ENCODE measurements around the gene NAV3. TPM values are rescaled to one million over a fixed set of nuclear protein-coding genes. Genes with fewer than 3 reads are reported as not detected.

Gene NAV3
- total and polyA plus RNA-seq, 10 donors: 0.74 to 111 (median 40.4) TPM

DNA sequence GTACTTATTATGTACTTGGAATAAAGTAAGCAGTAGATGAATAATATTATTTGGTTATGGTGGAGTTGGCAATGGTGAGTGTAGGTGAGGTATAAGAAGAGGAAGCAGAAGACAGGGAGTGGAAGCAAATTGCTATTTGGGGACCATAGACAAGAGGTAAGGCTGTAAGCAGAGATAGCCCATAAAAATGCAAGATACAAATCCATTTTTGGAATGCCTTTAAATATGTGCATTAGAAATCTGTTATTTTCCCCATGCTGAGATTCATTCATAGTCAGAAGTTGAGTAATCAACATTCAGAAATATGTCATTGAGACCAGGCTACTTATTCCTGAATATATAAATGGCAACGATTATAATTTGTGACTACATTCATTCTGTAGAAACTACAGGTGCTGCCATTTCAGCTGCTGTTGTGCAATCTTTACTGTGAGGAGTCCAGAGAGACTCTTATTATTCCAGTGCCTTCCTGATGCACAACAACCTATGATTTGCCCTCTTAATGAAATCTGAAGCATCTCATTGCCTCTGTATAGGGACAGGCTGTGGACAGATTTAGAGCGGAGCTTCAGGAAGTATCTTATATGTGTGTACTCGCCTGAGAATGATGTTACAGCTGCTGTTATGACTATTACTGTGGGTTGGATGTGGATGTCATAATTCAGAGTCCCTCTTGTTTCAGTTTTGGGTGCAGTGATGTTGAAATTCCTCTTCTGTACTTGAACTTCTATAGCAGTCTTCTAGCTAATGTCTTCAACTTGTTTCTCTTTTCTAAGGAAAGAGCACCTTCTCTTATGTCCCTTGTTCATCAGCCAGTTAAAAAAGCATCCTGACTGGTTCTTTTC lies 173.8 kb downstream of the NAV3 start:
- TF ChIP-seq, protein P1, sequence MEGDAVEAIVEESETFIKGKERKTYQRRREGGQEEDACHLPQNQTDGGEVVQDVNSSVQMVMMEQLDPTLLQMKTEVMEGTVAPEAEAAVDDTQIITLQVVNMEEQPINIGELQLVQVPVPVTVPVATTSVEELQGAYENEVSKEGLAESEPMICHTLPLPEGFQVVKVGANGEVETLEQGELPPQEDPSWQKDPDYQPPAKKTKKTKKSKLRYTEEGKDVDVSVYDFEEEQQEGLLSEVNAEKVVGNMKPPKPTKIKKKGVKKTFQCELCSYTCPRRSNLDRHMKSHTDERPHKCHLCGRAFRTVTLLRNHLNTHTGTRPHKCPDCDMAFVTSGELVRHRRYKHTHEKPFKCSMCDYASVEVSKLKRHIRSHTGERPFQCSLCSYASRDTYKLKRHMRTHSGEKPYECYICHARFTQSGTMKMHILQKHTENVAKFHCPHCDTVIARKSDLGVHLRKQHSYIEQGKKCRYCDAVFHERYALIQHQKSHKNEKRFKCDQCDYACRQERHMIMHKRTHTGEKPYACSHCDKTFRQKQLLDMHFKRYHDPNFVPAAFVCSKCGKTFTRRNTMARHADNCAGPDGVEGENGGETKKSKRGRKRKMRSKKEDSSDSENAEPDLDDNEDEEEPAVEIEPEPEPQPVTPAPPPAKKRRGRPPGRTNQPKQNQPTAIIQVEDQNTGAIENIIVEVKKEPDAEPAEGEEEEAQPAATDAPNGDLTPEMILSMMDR (IDR thresholded peaks at IDR 0.05 in 8 of 11, conservative IDR thresholded peaks at IDR 0.05 in 3 of 11): no peak
- TF ChIP-seq POLR2A (IDR thresholded peaks at IDR 0.05) (no peak), POLR2AphosphoS5 (IDR thresholded peaks at IDR 0.05) (no peak)
- Histone ChIP-seq H3K9me3 (no peaks in the 10 kb centered on the region), H3K36me3 (peaks cover 0 to 2% (median 0%) of the 10 kb centered on the region in 6 donors), H3K27ac (peak overlapping the region in 4 of 8 donors; percentile 7 to 74 (median 48)), H3K4me3 (no peak overlapping the region), H3K4me1 (peaks cover 0 to 18% (median 6%) of the 10 kb centered on the region in 6 donors), H3K27me3 (replicated peaks in 1 of 7) (no peaks in the 10 kb centered on the region)
- WGBS, 5 donors: 45 to 76% (median 61%) methylated on average over 3 of the region's 3 CpGs
- intact Hi-C loops (cut with DNase I; ENCODE audit: low total_unique reads): loop anchor here (10.0 kb wide), 1 partner anchor 110 kb away; no protein-coding TSS in a partner anchor
- no peak for DNase-seq

DNA sequence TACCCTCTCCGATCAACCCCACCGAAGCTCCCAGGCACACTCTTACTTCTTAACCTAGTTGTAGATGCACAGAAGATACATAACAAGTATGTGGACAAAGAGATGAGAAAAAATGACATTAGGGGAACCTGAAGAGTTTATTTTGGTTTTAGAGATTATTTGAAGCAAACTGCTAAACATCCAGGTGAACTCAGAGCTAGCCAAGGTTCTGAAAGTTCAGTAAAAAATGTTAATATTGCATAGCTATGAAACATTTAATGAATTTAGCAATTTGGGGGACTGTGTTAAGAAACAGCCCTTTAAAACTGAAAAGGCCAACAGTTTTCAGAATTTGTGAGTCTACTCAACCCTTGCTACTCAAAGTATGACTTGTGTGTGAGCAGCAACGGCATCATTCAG lies 174.4 kb downstream of the NAV3 start:
- no peak for DNase-seq
- Histone ChIP-seq H3K9me3 (no peaks in the 10 kb centered on the region), H3K36me3 (peaks cover 0 to 2% (median 0%) of the 10 kb centered on the region in 6 donors), H3K4me1 (peaks cover 0 to 11% (median under 1%) of the 10 kb centered on the region in 6 donors), H3K27me3 (replicated peaks in 1 of 7) (no peaks in the 10 kb centered on the region), H3K4me3 (no peak overlapping the region), H3K27ac (peak overlapping the region in 3 of 8 donors; percentile 7 to 74 (median 48))
- TF ChIP-seq POLR2AphosphoS5 (IDR thresholded peaks at IDR 0.05) (no peak), POLR2A (IDR thresholded peaks at IDR 0.05) (no peak)
- TF ChIP-seq, protein P1 (IDR thresholded peaks at IDR 0.05 in 8 of 11, conservative IDR thresholded peaks at IDR 0.05 in 3 of 11): no peak
- WGBS, 5 donors: 86 to 94% (median 93%) methylated on average over 3 of the region's 3 CpGs
- intact Hi-C loops (cut with DNase I; ENCODE audit: low total_unique reads): loop anchor here (10.0 kb wide), 1 partner anchor 110 kb away; no protein-coding TSS in a partner anchor

DNA sequence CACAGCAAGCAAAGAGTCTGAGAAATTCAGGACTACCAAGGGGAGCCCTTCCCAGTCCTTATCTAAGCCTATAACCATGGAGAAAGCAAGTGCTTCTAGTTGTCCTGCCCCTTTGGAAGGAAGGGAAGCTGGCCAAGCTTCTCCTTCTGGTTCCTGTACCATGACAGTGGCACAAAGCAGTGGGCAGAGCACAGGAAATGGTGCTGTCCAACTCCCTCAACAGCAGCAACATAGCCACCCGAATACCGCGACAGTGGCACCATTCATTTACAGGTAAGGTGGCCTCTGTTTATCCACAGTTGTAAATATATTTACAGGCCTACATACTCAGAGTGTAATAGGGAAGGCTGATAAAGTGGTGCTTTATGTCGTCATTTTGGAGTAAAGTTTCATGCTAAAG lies 176.5 kb downstream of the NAV3 start:
- H3K4me3 ChIP-seq: no peak overlapping the region
- H3K27ac ChIP-seq: no peak overlapping the region
- H3K9me3 ChIP-seq: peaks cover 0 to 8% (median 0%) of the 10 kb centered on the region in 8 donors
- WGBS, 5 donors: 85 to 98% (median 94%) methylated on average over 4 of the region's 4 CpGs
- no peak for TF ChIP-seq POLR2AphosphoS5 (IDR thresholded peaks at IDR 0.05)
- TF ChIP-seq, protein P1 (IDR thresholded peaks at IDR 0.05 in 8 of 11, conservative IDR thresholded peaks at IDR 0.05 in 3 of 11): no peak
- TF ChIP-seq POLR2A (IDR thresholded peaks at IDR 0.05): no peak
- intact Hi-C loops (cut with DNase I; ENCODE audit: low total_unique reads): loop anchor here (10.0 kb wide), 1 partner anchor 108 kb away; no protein-coding TSS in a partner anchor
- no peaks in the 10 kb centered on the region for H3K27me3 ChIP-seq (replicated peaks in 1 of 7)
- peaks cover 0 to 2% (median 0%) of the 10 kb centered on the region in 6 donors for H3K36me3 ChIP-seq
- peaks cover 0 to 10% (median 0%) of the 10 kb centered on the region in 6 donors for H3K4me1 ChIP-seq
- no peak for DNase-seq

DNA sequence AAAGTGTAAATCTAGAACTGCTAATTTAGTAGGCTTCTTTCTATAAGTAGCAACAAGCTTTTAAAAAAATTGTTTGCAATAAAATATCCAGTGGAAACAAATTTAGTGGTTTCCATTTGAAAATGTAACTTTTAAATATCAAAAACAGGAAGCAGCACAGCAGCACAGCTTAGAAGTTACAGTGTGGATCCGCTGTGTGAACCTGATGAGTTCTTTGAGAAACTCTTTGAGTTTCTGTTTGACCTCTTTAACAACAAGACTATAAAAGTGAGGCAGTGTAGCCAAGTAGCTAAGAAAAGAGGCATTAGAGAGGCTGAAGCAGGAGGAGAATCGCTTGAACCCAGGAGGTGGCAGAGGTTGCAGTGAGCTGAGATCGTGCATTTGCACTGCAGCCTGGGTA lies 178.3 kb downstream of the NAV3 start:
- 77 to 89% (median 86%) methylated on average over 3 of the region's 3 CpGs for WGBS, 5 donors
- intact Hi-C loops (cut with DNase I; ENCODE audit: low total_unique reads): loop anchor here (10.0 kb wide), 1 partner anchor 106 kb away; no protein-coding TSS in a partner anchor
- TF ChIP-seq POLR2AphosphoS5 (IDR thresholded peaks at IDR 0.05): no peak
- TF ChIP-seq POLR2A (IDR thresholded peaks at IDR 0.05): no peak
- TF ChIP-seq, protein P1 (IDR thresholded peaks at IDR 0.05 in 8 of 11, conservative IDR thresholded peaks at IDR 0.05 in 3 of 11): no peak
- Histone ChIP-seq H3K4me3 (no peak overlapping the region), H3K27ac (no peak overlapping the region), H3K9me3 (peaks cover 0 to 8% (median 0%) of the 10 kb centered on the region in 8 donors), H3K27me3 (replicated peaks in 1 of 7) (no peaks in the 10 kb centered on the region), H3K4me1 (peaks cover 0 to 10% (median 0%) of the 10 kb centered on the region in 6 donors), H3K36me3 (peaks cover 0 to 2% (median 0%) of the 10 kb centered on the region in 6 donors)
- no peak for DNase-seq

Measured in spleen (tissue), 11 donors.